ENCODE measurements around the gene ATG3.

ATG3 gene

GRCh38 chr3:112489674-112490479 is 71.9 kb downstream of the ATG3 start:
- TF ChIP-seq CTCF (IDR thresholded peaks at IDR 0.05), result no peak

GRCh38 chr3:112486811-112487505 is 74.8 kb downstream of the ATG3 start:
- TF ChIP-seq CTCF (IDR thresholded peaks at IDR 0.05), result no peak

- TF ChIP-seq CTCF (IDR thresholded peaks at IDR 0.05), result no peak
Observed at GRCh38 chr3:112484352-112484751, 77.4 kb downstream of the ATG3 start.

- TF ChIP-seq CTCF (IDR thresholded peaks at IDR 0.05), result no peak
Observed at GRCh38 chr3:112482675-112483074, 79.1 kb downstream of the ATG3 start.

Measured in LNCAP (cell line).